Measurements from ENCODE around the gene FDCSP.
"Not testable (repeated sequence)": the region's sequence is repeated elsewhere in the genome, so short reads cannot be mapped to it uniquely, and the experiment has no call there.

Gene FDCSP

DNA sequence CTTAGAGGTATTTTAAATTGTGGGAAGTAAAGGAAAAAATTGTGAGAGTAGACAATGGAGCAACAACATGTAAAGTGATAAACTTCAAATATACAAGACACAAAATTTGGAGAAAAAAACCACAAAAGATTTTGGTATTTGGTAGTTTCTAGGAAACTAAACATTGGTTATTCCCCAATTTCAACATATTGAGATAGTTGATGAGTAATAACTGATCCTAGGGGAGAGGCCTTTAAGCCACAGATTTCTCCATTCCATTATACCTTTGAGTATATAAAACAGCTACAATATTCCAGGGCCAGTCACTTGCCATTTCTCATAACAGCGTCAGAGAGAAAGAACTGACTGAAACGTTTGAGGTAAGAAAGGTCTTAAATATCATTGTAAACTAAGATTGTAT is at the start of gene FDCSP:
TSS of gene FDCSP (plus strand) at position 301 of the 400 bp plus-strand sequence. CDS start 5,071 bp downstream, outside the sequence.
- no peak for DNase-seq

DNA sequence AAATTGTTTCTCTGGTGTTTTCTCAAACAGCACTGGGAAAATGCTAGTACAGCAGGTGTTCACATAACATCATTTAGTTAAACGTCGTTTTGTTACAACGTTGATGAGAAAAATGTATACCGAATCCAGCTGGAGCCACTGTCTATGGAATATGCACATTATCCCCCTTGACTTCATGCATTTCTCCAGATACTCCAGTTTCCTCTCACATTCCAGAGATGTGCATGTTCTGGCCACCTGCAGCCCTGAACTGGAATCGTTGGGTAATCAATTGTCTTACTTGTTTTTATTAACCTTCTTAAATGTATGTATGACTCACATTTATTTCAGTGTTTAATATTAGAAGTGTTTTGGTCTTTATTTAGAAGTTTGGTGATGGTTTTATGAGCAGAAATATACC is 48.8 kb upstream of the FDCSP start:
- DNase-seq: no peak

DNA sequence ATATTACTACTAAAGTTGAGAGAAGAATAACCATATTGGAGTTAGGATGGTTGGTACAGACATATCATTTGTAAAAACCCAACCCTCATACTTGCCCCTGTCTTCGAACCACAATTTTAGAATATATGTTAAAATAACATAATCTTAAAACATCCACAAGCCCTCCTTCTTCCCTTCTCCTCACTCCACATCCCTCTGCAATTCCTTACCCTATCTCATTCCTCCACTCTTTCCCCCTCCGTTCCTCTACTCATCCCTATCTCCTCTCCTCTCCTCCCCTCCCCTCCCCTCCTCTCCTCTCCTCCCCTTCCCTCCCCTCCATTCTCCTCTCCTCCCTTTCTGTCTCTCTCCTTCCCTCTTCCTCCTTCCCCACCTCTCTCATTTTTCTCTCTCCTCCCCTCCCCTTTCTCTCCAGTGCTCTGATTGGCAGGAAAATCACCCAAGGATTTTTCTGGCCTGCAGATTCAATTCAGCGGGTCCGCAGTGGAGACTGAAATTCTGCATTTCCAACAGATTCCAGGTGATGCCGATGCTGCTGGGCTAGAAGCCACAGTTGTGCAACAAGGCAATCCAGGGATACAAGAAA is 47.8 kb upstream of the FDCSP start:
- no peak for DNase-seq

DNA sequence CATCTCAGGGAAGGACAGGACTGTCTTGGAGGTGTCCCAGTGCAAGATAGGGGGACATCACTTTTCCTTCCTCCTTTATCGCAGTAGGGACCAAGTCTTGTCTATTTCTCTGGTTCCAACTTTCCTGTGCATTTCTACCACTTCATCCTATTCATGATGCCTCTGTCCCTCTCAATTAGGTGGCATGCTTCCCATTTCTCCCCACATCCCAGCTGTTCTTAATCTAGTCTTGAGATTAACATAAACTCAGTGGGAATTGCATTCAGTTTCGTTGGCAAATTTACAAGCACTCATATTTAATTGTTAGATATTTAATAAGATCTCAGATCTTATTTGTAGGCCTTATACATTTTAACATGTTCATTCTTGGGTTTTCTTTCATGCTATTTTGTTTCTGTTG is 46.1 kb upstream of the FDCSP start:
- no peak for DNase-seq

DNA sequence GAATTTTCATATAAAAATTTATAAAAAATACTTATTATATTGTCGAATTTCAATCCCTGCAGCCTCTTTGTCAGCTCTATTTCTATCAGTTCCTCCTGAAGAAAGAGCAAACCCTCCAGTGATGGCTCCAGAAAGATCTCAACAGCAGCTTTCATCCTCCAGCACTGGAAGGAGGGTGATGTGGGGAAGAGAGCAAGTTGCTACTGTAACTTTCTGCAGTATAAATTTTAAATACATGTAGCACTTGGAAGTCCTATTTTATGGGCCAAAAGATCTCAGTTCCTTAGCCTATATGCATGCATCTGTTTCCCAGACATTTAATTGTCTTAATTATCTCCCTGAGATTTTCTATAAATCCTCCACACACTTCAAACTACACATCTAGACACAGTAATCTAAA is 44.1 kb upstream of the FDCSP start:
- no peak for DNase-seq

DNA sequence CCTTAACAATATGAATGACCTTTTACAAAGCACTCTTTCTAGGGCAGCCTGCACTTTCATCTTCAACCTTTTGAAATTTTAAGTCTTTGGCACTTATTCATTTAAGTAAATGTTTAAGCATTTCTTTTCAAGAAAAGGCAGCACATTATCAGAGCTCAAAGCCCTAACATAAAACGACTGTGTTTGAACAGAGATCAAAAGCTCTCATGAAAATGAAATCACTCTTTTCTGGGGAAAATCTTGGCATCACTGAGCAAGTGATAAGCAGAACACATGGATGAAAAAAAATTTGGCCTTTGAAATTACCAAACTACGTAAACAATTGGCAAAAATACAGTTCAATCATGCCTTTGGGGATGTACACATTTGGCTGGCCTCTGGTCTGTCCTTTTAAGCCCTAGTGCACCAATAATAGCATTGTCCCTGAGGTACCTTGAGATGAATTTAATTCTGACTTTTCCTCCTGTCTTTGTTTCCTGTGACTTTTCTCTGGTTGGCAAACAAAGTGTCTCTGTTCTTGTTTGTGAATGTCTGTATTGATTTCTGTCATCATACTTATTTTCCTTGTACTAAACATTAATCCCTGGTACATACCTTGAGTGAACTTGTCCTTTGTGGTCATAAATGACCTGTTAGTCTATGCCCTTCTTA is 43.3 kb upstream of the FDCSP start:
- no peak for DNase-seq

DNA sequence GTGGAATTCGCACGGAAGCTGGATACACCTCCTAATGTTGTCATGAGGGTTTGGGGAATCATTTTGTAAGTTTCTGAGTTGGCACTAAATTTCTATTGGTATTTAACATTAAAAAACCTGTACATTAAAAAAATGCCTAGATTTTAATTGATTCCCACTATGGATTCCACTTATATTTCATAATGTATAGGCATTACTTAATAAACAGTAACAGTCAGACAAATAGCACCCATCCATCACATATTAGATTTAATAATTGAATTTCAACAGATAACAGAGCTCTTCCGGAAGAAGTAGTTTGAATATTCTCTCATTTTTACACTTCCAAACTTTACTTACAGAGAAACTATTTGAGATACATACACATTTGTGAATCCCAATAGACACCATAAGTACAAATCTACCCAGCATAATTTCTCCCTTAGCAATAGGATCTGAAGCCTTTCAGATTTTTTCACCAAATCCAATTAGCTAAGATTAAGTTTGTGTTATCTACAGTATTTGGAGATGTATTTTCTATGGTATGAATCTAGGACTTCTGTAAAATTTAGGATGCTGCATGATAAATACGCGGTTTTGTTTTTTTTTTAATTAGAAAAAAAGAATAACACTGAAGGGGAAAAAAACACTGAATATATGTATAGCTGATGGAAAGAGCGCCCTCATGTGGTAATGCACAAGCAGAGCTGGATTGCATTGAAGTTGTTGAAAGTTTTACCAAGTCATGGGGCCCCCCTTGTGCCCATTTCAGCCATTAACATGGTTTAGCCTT is 42.6 kb upstream of the FDCSP start:
- DNase-seq: no peak

DNA sequence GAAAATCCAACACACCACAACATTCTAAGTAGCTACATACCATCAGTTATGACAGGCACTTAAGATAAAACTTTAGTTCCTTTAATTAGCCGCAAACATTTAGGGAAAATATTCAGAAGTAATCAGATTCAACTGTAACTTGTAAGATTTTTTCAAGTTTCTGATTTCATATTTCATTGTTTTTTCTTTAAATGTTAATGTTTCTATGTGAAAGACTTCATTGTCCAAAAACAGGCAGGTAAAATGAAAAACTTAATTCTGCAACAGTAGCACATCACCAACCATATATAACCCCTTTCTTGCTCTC is 42.0 kb upstream of the FDCSP start:
- no peak for DNase-seq

DNA sequence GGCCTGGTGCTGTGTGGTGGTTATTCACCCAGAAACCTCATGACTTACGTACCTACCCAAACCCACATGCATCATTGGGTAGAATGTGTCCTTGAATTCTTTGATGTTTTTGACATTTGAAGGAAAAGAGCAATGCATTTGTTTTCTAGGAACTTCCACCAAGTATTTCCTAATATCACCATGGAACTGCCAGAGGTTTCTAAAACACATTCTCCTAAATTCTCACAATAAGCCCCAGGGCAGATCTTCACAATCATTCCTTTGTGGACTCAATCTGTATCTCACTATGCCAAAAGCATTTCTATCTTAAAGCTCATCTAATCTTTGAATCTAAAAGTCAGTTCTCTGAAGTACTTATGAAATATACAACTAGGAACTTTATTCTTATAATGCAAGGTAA is 38.7 kb upstream of the FDCSP start:
- DNase-seq: no peak

DNA sequence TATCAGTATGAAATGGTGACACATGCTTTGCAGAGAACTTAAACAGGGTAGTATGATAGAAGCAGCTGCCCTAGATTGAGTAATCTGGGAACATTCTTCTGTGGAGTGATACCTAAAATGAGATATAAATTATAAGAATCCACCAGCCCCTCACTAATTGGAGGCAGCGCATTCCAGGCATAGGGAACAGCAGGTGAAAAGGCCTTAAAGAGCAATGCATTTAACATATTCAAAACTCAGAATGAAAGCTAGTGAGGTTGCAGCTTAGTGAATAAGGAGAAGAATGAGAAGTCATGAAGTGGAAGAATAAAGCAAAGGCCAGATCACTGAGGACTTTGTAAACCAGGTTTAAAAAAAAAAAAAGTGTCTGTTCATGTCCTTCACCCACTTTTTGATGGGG is 35.3 kb upstream of the FDCSP start:
- DNase-seq: no peak

DNA sequence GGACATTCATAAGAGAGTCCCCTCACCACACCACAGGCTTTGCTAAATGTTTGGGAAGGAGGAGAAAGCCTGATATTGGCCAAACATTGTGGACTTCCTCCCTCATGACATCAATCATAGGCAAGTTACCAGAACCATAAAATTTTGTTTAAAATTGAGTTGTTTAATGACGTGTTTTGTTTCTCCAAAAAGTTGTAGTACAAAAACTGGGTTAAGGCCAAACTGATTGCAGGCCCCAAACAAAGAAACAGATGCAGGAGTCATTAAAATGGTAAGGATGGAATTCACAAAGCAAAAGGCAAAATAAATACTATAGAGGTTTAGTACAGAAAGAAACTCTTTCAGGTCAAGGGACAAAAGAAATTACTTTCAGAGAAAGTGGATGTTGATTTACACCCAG is 34.3 kb upstream of the FDCSP start:
- DNase-seq: no peak

DNA sequence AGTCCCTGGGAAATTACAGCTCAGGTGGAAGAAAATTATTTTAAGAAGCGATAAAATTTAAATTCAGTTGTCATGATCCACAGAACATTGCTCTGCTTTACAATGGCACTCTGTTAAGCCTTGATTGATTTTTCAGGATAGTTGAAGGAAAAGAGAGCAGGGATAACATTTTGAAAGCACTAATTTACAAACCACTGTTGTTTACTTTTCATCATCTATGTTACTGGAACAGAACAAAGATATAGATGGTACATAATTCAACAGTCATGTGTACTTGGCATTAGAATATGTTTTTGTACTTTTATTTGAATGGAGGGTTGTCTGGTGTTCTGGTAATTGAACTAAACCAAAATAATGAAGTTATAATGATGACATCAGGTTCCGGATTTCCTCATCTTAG is 33.0 kb upstream of the FDCSP start:
- no peak for DNase-seq

DNA sequence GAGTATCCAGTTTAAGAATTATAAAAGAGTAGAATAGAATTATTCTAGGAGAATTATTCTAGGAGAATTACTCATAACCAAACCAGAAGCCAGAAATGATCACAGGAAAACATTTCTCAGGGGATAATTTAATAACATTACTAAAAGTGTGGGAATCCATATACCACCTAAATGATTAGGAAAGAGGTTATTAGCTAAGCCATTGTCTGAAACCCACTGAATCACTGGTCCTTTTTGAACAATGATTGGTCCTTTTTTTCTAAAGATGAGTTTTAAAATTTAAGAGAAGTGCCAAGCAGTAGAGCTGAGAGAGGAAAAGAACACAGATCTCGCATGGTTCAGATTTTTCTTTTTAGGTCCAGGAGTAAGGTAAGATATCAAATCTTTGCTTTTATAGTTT is 30.5 kb upstream of the FDCSP start, which contains the start of gene ODAM:
TSS of gene ODAM (plus strand) at position 301 of the 400 bp plus-strand sequence. CDS start 819 bp downstream, outside the sequence.
- no peak for DNase-seq

DNA sequence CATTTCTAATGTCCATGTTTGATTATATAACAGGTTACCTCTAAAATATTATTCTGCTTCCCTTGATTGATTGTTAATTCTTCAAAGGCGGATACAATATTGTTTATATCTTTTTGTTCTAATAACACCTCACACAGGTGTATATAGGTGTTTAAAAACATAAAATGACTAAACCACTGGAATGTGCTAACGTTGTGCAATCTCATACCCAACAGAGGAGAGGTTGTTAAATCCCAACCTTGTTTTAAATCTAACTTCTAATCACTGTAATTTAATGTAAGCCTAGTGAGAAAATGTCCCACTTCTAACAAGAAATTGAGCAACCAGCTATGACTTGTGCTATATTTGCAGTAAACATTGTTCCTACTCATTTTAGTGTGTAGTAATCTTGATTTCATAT is 29.1 kb upstream of the FDCSP start:
- no peak for DNase-seq

DNA sequence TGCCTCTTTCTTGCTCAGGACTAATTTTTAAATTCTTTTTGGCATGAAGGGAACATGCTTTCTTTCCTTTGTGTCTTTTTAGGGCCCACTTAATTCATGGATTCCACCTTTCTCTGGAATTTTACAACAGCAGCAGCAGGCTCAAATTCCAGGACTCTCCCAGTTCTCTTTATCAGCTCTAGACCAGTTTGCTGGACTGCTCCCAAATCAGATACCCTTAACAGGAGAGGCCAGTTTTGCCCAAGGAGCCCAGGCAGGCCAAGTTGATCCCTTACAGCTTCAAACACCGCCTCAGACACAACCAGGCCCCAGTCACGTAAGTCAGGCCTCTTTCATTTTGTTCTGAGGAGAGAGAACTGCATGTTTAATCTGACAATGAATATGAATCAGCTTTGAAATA is 28.1 kb upstream of the FDCSP start:
- DNase-seq: no peak

DNA sequence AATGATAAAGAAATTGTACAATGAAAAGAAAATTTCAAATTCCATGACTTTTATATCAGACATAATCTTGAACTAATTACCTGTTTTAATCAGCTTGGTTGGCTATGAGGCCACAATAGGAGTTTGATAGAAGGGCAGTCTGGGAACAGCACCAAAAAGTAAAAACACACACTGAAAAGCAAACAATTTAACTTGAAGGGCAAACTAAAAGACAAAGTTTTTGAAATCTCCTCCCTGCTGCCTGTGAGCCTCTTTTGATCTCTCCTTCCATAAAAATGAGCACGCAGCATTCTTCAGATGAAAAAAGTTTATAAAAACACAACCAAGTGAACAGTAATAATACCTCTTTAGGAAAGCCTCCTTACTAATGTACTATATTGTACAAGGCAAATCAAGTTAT is 22.3 kb upstream of the FDCSP start:
- DNase-seq: no peak

DNA sequence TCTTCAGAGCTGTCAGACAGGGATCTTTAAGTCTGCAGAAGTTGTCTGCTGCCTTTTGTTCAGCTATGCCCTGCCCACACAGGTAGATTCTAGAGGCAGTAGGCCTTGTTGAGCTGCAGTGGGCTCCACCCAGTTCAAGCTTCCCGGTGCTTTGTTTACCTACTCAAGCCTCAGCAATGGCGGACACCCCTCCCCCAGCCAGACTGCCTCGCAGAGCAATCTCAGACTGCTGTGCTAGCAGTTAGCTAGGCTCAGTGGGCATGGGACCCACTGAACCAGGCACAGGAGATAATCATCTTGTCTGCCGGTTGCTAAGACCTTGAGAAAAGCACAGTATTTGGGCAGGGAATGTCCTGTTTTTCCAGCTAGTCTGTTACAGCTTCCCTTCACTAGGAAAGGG is 13.2 kb upstream of the FDCSP start:
- not testable (repeated sequence) for DNase-seq

DNA sequence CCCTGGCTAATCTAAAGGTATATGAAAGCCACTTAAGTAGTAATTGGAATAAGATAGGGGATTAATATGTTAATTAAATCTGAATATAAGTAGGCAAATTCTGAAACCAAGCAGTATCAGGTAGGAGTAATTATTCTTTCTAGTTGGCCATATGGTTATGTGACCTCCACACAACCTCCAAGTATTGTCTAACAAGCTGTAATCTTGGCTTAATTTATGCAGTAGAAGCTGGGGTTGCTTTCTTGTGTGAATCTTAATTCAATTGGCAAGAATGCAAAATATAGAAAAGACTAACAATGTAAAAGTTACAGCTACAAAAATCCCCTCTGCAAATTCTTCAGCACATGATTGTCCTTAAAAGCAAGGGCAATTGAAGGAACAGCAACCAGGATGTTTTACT is 9.8 kb upstream of the FDCSP start:
- not testable (repeated sequence) for DNase-seq

DNA sequence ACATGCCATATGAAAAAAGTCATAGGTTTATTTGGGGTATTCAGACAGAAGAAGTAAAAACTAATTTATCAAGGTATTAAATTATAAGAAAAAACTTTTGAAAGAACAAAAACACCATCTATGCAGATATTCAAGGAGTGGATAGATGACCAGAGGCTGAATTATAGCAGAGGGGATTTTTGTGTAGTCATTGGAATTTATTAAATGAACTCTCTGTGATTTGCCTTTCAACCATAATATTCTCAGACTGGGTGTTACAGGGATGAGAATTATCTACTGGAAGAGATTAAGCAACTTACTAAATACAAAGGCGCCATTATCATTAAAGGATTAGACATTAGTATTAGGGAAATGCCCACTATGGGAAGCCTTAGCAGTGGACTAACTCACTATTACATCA is 9.4 kb upstream of the FDCSP start:
- DNase-seq: not testable (repeated sequence)

DNA sequence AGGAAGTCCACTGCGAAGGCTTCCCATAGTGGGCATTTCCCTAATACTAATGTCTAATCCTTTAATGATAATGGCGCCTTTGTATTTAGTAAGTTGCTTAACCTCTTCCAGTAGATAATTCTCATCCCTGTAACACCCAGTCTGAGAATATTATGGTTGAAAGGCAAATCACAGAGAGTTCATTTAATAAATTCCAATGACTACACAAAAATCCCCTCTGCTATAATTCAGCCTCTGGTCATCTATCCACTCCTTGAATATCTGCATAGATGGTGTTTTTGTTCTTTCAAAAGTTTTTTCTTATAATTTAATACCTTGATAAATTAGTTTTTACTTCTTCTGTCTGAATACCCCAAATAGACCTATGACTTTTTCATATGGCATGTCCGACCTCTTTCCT is 4.5 kb upstream of the FDCSP start:
- not testable (repeated sequence) for DNase-seq

DNA sequence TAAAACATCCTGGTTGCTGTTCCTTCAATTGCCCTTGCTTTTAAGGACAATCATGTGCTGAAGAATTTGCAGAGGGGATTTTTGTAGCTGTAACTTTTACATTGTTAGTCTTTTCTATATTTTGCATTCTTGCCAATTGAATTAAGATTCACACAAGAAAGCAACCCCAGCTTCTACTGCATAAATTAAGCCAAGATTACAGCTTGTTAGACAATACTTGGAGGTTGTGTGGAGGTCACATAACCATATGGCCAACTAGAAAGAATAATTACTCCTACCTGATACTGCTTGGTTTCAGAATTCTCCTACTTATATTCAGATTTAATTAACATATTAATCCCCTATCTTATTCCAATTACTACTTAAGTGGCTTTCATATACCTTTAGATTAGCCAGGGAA is 4.1 kb upstream of the FDCSP start:
- not testable (repeated sequence) for DNase-seq

DNA sequence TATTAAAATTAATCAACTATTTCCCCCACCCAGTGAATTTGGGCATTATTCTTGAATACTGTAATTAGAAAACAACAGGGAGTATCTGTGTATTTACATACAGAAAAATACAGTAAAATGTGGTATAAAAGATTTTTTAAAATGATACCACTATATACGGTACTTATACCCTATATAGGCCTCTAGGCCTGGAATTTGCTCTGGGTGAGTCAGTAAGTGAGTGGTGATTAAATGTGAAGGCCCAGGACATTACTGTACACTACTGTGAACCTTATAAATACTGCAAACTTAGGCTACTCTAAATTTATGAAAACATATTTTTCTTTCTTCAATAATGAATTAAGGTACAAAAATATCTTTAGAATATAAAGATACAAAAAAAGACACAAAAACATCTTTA is 10.2 kb downstream of the FDCSP start:
- DNase-seq: no peak

DNA sequence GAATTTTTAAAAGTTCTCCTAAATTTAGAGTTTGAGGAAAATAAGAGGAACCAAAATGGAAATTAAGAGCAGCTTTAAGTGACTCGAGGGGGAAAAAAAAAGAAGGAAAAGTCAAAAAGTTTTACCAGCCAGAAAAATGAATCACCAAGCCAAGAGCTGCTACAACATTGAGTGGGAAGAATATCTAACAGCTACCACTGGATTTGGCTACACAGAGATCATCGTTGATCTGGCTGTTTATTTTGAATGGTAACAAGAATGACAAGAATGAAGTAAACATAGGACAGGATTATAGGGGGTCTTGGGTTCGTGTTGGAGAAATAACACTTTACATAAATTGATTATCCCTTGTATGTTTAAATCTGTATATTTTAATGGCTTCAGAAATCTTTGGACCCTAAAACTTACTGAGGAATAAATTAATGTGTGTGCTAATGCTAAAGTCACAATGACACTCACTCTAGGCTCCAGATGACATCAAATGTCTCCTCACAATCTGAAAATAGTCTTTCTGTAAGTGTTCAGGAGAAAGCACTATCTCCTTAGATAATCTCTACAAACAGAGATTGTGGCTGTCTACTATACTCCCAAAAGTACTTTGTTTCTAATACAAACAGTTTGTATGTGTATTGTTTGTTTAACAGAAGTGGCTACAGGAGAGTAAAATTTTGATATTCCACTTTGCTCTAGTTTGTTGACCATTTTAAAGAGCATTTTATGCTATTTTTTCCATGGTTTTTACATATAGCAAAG is 13.4 kb downstream of the FDCSP start:
- DNase-seq: no peak
